HepG2 (cell line): Measurements from ENCODE around the gene EHD1. TPM values are rescaled to one million over a fixed set of nuclear protein-coding genes. Genes with fewer than 3 reads are reported as not detected.

Source experiments
- ATAC-seq: fragments of 200-7000 bp; cut with Tn5 transposase; 3 replicates; pipeline ENCODE4 v1.9.1; 2020; ENCODE audit warnings: mild to moderate bottlenecking, moderate library complexity
- BruUV-seq: library from RNA; stranded (reverse); fragments of 400-500 nt; replicated peaks from 2 replicates; lab custom pipeline; 2021; lab: Mats Ljungman, UMichigan
- CTCF ChIA-PET: fragments of 300-600 bp; formaldehyde crosslinking; extraction: SDS; loops from one replicate; lab custom pipeline; 2021; ENCODE audit warnings: low total read pairs, inconsistent platforms, low intra/inter-chr PET ratio; lab: Yijun Ruan, JAX
- POLR2A ChIA-PET: fragments of 350-600 bp; sonication (Branson Sonifier 250); formaldehyde crosslinking; loops from one replicate; lab custom pipeline; 2020; ENCODE audit warnings: antibody characterized with exemption, inconsistent platforms; lab: Yijun Ruan, JAX
- DNase-seq: peaks from one replicate; pipeline ENCODE4 v3.0.0-alpha.2; 2015; ENCODE audit warnings: low spot score
- FAIRE-seq: peaks from 3 replicates; lab custom pipeline; 2011; peaks lifted over from hg19 to GRCh38; lab: Jason Lieb, UNC
- H2AFZ ChIP-seq: one replicate; pipeline ENCODE4 v1.6.1; 2011; ENCODE audit warnings: low read length, inconsistent platforms
- H3K27ac ChIP-seq: fragments of 300-600 bp; 3 replicates; pipeline ENCODE4 v1.8.0; 2011; ENCODE audit warnings: mixed run types, mild to moderate bottlenecking, mixed read lengths, low read length, inconsistent platforms; ENCODE audit not compliant: insufficient read depth; ENCODE audit errors: extremely low read length
- H3K27me3 ChIP-seq, 2 experiments: fragments of 200-600 bp in 1 of 2; 2 replicates in 1 of 2; 3 replicates in 1 of 2; pipeline versions ENCODE4 v1.6.0 to v1.8.0; 2011; ENCODE audit warnings: low read length in 2 of 2, mild to moderate bottlenecking in 2 of 2, moderate library complexity in 2 of 2, inconsistent platforms in 1 of 2; ENCODE audit not compliant: insufficient read depth in 2 of 2, control insufficient read depth in 1 of 2
- H3K36me3 ChIP-seq, 2 experiments: fragments of 200-600 bp in 1 of 2; replicated peaks in 1 of 2; 2 replicates in 1 of 2; 3 replicates in 1 of 2; pipeline versions ENCODE4 v1.5.1 to v1.8.0; 2011; ENCODE audit warnings: low read length in 2 of 2, inconsistent platforms in 1 of 2; ENCODE audit not compliant: insufficient read depth in 2 of 2, control insufficient read depth in 1 of 2
- H3K4me1 ChIP-seq: 2 replicates; pipeline ENCODE4 v1.5.1; 2012; ENCODE audit warnings: low read length, inconsistent platforms; ENCODE audit not compliant: insufficient read depth
- H3K4me2 ChIP-seq: 2 replicates; pipeline ENCODE4 v1.6.0; 2011; ENCODE audit warnings: low read depth, low read length, inconsistent platforms
- H3K4me3 ChIP-seq, 3 experiments: fragments of 200-600 bp in 1 of 3; sonication (generic), shearing (Covaris generic) in 1 of 3; replicated peaks in 1 of 3; 2 replicates each; pipeline ENCODE4 v1.5.1; 2011 to 2016; ENCODE audit warnings: low read length in 3 of 3, inconsistent platforms in 2 of 3, low read depth in 2 of 3, mild to moderate bottlenecking in 2 of 3, control low read depth in 1 of 3, mixed read lengths in 1 of 3; ENCODE audit not compliant: insufficient read depth in 1 of 3
- H3K79me2 ChIP-seq: one replicate; pipeline ENCODE4 v1.6.1; 2011; ENCODE audit warnings: low read length, inconsistent platforms; ENCODE audit not compliant: insufficient read depth
- H3K9ac ChIP-seq: 2 replicates; pipeline ENCODE4 v1.6.0; 2011; ENCODE audit warnings: mild to moderate bottlenecking, low read depth, low read length, inconsistent platforms; ENCODE audit not compliant: insufficient read depth
- H3K9me3 ChIP-seq: 2 replicates; pipeline ENCODE4 v1.5.1; 2012; ENCODE audit warnings: mild to moderate bottlenecking, low read length
- H4K20me1 ChIP-seq: 2 replicates; pipeline ENCODE4 v1.6.0; 2011; ENCODE audit warnings: inconsistent platforms, mild to moderate bottlenecking, low read length, moderate library complexity; ENCODE audit not compliant: insufficient read depth
- ARID5B ChIP-seq: IDR thresholded peaks from 2 replicates; pipeline ENCODE4 v1.4.0; 2020; ENCODE audit warnings: mild to moderate bottlenecking, missing genetic modification reagents
- HNRNPL ChIP-seq: fragments of 200-400 bp; formaldehyde crosslinking; IDR thresholded peaks from 2 replicates; pipeline ENCODE4 v1.6.1; 2017; ENCODE audit warnings: mild to moderate bottlenecking, low read depth, low read length
- KLF15 ChIP-seq: sonication (generic); formaldehyde crosslinking; IDR thresholded peaks from 2 replicates; pipeline ENCODE4 v1.8.1; 2023; ENCODE audit warnings: borderline replicate concordance, mild to moderate bottlenecking, inconsistent platforms, missing genetic modification reagents, mixed read lengths
- MIXL1 ChIP-seq: IDR thresholded peaks from 2 replicates; pipeline ENCODE4 v1.6.1; 2016
- MTA1 ChIP-seq: sonication (generic); formaldehyde crosslinking; IDR thresholded peaks from 2 replicates; pipeline ENCODE4 v1.4.0; 2020; ENCODE audit warnings: missing genetic modification reagents, mild to moderate bottlenecking, borderline replicate concordance
- NONO ChIP-seq, 2 experiments: fragments of 450-650 bp in 1 of 2; sonication (generic) in 1 of 2; formaldehyde crosslinking in 1 of 2; IDR thresholded peaks in 1 of 2; conservative IDR thresholded peaks in 1 of 2; 2 replicates each; pipeline versions ENCODE4 v1.6.1 to v1.8.0; 2017 to 2022; ENCODE audit warnings: mild to moderate bottlenecking in 1 of 2, missing genetic modification reagents in 1 of 2, moderate library complexity in 1 of 2
- SRF ChIP-seq: IDR thresholded peaks from 2 replicates; pipeline ENCODE4 v1.6.1; 2011; ENCODE audit warnings: mild to moderate bottlenecking, low read depth, low read length, moderate library complexity
- ZBTB7A ChIP-seq: sonication (generic); formaldehyde crosslinking; IDR thresholded peaks from 2 replicates; pipeline ENCODE4 v1.8.0; 2022; ENCODE audit warnings: mild to moderate bottlenecking, missing genetic modification reagents
- ZNF10 ChIP-seq: sonication (generic); formaldehyde crosslinking; IDR thresholded peaks from 2 replicates; pipeline ENCODE4 v1.4.0; 2020; ENCODE audit warnings: mild to moderate bottlenecking, low read depth, missing genetic modification reagents, borderline replicate concordance
- ZNF276 ChIP-seq: sonication (generic); formaldehyde crosslinking; IDR thresholded peaks from 2 replicates; pipeline ENCODE4 v1.4.0; 2020; ENCODE audit warnings: mild to moderate bottlenecking, low read depth, missing genetic modification reagents
- WGBS: methylation state at CpG from one replicate; pipeline ENCODE4 v1.1.6; 2017; ENCODE audit warnings: low lambda C conversion rate; 5-methylcytosine and 5-hydroxymethylcytosine counted together
- in situ Hi-C: cut with HindIII; loops from 2 replicates; pipeline ENCODE4 v1.10.0; 2017; ENCODE audit warnings: low pct_unique_long_range_greater_than_20kb; ENCODE audit not compliant: extremely low pct_ligation_motif_present
- intact Hi-C: fragments of 100-400 bp; cut with micrococcal nuclease; formaldehyde crosslinking; loops from one replicate; pipeline ENCODE4 v1.10.0; 2022; ENCODE audit not compliant: unreplicated experiment
- polyA plus RNA-seq, 8 experiments: library from polyadenylated mRNA; depleted of rRNA in 3 of 8; stranded (reverse) in 7 of 8; unstranded in 1 of 8; fragments of >200 nt; fragmentation: Illumina TruSeq in 4 of 8; extraction: Trizol in 4 of 8; gene quantifications; 2 replicates each; pipeline versions ENCODE4 v1.2.1 to v1.2.3, GENCODE V29; 2011 to 2016; ENCODE audit warnings: low read depth in 4 of 8, missing spikeins in 1 of 8, mixed read lengths in 1 of 8; ENCODE audit not compliant: insufficient read depth in 1 of 8
- total RNA-seq, 5 experiments: library from RNA; depleted of rRNA; stranded (reverse); fragments of >200 nt; fragmentation: Illumina TruSeq; extraction: Trizol; gene quantifications; 2 replicates each; pipeline ENCODE4 v1.2.3, GENCODE V29; 2016; ENCODE audit warnings: low read depth in 1 of 5

Gene EHD1
- total and polyA plus RNA-seq, 2 of the 13 experiments (the other 11 are each of a cell fraction or from before 2014, with no cell fraction given) = 23.6 to 26.6 TPM

GRCh38 chr11:64865286-64866172 is 12.9 kb downstream of the EHD1 start (continued):
- TF ChIP-seq ARID5B (CRISPR knock-in tag) (no peak), SRF (no peak), KLF15 (no peak), NONO (IDR thresholded peaks at IDR 0.05) (no peak), NONO (CRISPR knock-in tag; conservative IDR thresholded peaks at IDR 0.05) (no peak), ZNF10 (CRISPR knock-in tag) (no peak)

- in situ Hi-C loops = no loop called here
- no peak overlapping the region for H3K27ac ChIP-seq
- peaks cover 2 to 22% of the 10 kb centered on the region in 2 experiments; a peak in 3 of 5 replicates for H3K36me3 ChIP-seq
- CTCF ChIA-PET = no interaction called here
- H4K20me1 ChIP-seq = no peaks in the 10 kb centered on the region
- H2AFZ ChIP-seq = no peak overlapping the region
- POLR2A ChIA-PET = interaction anchor here (1.3 to 1.7 kb wide), 5 partner anchors 8 to 28 kb away, joined by 3 to 9 read pairs (median 3); no protein-coding TSS in a partner anchor
- no peak overlapping the region for H3K4me3 ChIP-seq
- 92% methylated on average over 10 of the region's 18 CpGs for WGBS
- TF ChIP-seq HNRNPL (0 out of 2 replicates have a peak, but pooled peaks have one; percentile 14), MIXL1 (CRISPR knock-in tag) (no peak), MTA1 (CRISPR knock-in tag) (no peak), ZBTB7A (CRISPR knock-in tag) (no peak), ZNF276 (no peak)
- TF ChIP-seq, all 625 proteins: peak for 1
- no peak for DNase-seq
- Histone ChIP-seq H3K4me2 (no peak overlapping the region), H3K27me3 (no peaks in the 10 kb centered on the region), H3K9me3 (no peaks in the 10 kb centered on the region), H3K9ac (no peak overlapping the region), H3K4me1 (peaks cover 43% of the 10 kb centered on the region), H3K79me2 (peaks cover 44% of the 10 kb centered on the region)
- FAIRE-seq = no peak
- no peak for ATAC-seq
- BruUV-seq = no TSS peak
- intact Hi-C loops = no loop called here
These were observed 13.7 kb downstream of the EHD1 start for GRCh38 chr11:64864473-64865285.
